HG03469 (cell line): ENCODE data around the gene CPE.

Experiments used
- ATAC-seq: cut with Tn5 transposase; IDR thresholded peaks from one replicate; pipeline ENCODE4 v1.9.1; 2021; ENCODE audit warnings: mild to moderate bottlenecking, moderate library complexity, moderate number of reproducible peaks; ENCODE audit not compliant: unreplicated experiment

CPE gene

DNA sequence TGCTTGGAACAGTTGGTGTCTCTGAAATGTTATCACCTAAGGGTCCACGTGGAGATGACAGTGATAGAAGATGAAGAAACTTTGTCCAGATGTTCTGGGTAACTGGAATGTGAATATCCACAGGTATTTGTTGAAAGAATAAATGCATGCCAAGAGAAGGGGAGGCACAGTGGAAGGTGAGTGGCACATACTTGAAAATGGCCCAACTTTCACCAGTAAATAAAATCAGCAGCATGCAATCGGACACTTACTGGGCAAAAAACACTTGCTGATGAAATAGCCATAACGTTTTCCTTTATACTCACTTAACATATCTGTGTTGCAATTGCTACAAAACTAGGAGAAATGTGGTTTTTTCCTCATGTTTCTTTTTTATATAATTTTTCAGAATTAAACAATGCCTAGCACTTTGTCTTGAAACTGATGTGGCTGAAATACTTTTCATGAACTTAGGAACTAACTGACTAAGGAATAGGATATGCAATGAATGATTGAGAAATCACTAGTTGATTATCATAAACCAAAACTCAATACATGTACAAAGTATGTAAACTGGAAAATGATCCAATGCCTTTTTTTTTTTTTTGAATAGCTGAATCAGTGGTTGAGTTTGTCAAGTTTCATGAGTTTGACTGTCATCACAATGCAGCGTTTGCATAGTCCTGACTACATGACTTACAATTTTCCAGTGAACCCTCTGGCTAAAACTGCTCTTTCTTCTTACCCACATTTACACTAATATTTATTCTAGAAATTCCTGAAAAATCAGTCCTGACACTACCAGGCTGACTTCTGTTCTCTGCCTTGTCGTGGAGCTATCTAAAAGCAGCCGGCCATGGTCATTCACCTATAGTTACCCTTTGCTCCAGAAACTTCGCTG lies 127.4 kb downstream of the CPE start:
- ATAC-seq, result no peak

DNA sequence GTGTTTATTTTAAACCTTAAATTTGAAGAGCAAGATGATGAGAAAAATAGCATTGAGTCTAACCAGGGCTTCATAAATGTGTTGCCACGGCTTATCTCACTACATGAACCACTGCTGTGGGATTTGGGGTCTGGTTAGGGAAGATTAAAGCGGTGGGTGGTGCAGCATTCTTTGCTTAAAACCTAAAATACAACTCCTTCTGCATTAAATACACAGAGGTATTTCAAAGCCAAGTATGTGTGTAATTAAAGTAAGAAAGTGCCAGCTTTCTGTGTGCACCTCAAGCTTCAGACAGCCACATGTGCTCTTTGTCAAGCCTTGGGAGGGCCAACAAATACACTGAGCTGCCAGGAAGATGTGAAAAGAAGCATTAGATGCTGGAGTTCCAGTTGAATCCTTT lies 128.0 kb downstream of the CPE start:
- ATAC-seq, result no peak

DNA sequence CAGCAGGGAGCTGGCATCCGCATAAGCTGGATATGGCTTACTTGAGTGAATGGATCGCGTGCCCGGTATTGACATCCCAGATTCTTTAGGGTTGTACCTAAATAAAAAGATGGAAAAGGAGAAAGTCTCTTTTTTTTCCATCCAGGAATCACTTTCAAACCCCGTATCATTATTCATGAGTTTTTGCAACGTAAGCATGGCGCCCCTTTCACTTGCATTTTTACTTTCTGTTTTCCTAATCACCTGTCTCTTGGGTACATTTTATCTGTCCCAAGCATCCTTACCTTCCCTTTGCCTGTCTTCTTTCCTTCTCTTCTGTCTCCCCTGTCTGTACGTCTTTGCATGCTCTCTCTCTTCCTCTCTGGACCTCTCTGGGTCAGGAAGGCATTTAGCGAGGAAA lies 128.6 kb downstream of the CPE start:
- no peak for ATAC-seq

DNA sequence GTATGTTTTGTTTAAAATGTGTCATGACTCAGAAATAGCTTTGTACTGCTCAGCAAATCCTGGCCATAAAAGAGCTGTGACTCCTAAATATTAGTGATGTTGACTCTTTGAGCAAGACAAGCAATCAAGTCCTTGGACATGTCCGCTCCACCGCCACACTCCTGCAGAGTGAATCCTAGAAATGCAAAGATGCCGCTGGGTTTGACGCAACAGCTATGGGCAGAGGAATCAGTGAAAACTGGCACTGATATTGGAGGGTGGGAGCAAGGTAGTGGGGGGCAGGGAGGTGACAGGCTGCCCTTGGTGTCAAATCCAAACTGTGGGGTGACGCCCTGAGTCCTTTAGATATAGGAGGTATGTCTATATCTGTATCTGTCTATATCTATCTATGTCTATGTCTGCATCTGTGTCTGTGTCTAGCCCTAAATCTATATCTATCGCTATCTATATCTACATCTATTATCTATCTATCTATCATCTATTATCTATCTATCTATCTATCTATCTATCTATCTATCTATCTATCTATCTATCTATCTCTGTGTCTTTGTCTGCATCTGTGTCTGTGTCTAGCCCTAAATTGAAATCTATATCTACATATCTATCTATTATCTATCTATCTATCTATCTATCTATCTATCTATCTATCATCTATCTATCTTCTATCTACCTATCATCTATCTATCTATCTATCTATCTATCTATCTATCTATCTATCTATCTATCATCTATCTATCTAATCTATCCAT lies 129.7 kb downstream of the CPE start:
- ATAC-seq, result no peak

DNA sequence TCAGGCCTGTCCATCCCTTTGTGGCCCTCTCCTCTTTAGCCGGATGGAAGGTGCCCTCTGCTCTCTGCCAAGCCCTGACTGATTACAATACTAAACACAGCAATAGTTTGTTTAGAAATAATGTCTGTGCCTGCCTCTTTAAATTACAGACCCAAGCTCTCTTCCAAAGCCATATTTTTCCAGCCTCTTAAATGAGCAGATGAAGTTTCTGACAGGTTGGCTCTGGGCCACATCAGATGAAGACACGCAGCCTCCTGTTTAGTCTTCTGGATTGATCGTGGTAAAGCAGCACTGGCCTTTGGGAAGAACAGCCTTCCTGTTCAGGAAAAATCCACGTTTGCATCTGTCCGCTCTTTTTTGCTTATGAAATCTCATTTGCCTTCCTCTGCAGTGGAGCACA lies 133.6 kb downstream of the CPE start:
- ATAC-seq, result no peak

DNA sequence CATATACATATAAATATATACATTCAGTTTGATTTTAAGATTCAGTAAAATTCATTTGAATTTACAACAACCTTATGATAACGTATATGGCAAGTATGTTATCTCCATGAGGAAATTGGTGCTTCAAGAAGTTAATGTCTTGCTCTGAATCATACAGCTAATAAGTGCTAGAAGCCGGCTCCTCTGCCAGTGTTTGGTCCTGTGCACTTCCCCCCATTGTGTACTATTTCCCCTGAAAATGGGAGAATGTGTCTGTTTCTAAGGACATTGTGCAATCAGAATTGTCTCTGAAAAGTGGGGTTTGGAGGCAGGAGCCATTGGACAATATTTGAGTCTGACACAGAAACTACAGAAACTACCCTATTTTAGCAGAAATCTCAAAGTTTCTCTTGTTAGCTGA lies 135.9 kb downstream of the CPE start:
- no peak for ATAC-seq

DNA sequence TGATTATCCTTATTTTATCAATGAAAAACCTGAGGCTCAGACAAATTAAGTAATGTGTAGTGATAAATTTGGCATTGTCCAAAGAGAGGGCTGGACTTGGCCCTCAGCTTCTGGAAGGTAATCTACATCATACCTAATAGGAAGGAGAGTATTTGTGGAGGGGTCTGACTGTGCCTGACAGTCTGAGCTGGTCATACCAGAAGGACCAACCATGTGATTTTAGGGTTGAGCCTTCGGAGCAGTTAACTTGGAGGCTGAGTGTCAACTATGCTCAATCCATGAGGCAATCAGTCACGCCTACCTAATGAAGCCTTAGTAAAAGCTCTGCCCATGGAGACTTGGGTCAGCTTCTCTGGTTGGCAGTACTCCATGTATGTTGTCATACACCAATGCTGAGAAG lies 136.4 kb downstream of the CPE start:
- no peak for ATAC-seq

DNA sequence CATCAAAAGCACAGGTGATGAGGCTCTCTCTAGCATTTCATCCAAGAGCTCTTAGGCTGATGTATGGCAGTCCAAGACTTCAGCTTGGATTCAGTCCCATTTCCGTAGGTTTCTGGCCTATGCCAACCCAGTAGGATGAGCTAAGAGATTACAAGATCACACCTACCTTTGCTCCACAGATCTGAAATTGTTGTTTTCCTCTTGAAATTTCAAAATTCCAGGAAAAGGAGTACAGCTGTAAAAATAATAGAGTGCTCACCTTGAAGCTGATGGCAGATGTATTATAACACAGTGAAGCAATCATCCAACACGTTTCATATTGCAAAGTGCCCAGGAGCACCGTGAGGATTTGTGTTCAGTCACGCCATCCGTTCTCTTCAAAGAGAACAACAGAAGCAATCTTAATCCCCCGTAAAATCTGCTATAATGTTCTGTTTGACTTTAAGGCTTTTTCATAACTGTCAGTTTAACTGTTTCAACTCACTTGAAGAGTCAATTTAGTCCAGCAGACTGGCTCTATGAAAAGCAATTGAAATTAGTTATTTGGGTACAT lies 137.5 kb downstream of the CPE start:
- ATAC-seq, result no peak

DNA sequence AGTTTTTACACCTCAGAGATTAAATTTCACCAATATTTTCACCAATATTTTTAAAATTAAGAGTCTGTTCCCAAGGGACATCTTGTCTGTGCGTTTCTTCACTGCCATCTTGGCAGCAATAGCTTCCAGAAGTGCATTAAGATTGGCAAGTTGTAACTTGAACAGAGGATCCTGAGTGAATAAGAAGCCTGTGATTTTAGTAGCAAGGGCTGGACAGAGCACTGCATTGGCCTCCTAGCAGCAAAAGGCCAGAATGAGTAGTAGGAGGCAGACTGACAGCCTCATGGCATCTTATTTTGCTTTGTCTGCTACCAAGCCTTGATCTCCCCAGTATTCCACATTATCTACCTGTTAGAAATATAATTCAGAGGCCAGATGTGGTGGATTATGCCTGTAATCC lies 138.4 kb downstream of the CPE start:
- no peak for ATAC-seq

DNA sequence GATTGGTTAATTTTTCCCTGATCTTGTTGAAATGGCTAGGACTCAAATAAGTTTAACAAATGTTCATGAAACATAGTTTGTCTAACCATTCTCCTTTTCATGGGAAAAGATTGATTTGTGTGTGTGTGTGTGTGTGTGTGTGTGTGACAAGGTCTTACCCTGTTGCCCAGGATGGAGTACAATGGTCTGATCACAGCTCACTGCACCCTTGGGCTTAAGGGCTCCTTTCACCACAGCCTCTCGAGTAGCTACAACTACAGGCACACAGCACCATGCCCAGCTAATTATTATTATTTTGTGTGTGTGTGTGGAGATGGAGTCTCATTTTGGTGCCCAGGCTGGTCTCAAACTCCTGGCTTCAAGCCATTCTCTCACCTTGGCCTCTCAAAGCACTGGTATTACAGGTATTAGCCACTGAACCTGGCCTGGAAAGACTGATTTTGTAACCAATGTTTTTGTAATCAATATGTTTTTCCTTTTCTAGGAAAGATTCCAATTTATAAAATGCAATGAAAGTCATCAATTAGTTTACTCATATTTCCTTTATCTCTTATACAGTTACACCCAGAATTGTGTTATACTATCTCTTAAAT lies 139.3 kb downstream of the CPE start:
- no peak for ATAC-seq

DNA sequence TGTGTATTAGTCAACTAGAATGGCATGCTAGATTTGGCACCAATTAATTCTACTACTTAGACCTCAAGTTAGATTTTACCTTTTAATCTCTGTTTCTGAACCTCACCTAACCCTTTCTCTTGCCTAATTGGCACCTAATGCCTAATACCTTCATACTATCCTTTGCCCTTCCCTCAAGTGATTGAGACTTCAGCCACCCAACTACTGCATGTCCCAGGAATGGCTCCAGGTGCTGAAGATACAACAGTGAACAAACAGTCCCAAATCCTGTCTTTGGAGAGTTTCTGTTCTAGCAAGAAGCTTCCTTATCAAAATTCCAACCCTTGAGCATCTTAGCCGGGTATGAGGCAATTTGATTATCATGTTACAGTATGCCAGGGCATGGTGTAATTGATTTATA lies 139.9 kb downstream of the CPE start:
- ATAC-seq, result no peak

DNA sequence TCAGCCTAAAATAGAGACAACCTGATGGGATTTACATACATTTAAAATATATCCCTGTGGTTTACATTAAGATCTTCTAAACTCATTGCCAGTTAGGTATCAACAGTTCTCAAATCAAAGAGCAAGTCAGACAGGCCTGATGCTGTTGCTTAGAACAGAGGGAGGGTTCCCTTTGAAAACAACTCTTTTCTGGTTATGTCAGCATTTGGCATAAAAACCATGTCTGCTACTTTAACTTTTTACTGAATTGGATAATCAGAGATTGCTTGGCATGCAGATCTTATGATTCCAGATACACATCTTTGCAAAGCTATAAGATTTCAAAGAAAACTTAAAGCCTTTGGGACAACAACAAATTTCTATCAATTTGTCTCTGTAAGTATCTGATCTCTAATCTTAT lies 140.8 kb downstream of the CPE start:
- no peak for ATAC-seq

DNA sequence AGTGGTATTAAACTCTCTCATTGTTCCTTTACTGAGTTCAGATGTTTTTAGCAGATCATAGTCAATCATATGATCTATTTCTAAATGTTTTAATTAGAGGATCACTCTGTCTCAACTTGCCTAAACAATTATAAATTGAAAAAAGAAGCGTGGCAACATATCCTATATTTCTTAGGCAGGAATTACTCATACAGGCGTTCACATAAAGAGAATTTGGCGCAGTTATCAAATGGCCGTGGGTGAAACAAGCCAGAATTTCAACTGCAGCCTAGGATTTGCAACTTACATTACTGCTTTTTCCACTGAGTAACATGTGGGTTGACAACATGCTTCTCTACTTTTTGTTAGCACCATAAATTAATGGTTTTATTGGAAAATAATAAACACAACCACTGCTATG lies 141.3 kb downstream of the CPE start:
- no peak for ATAC-seq

DNA sequence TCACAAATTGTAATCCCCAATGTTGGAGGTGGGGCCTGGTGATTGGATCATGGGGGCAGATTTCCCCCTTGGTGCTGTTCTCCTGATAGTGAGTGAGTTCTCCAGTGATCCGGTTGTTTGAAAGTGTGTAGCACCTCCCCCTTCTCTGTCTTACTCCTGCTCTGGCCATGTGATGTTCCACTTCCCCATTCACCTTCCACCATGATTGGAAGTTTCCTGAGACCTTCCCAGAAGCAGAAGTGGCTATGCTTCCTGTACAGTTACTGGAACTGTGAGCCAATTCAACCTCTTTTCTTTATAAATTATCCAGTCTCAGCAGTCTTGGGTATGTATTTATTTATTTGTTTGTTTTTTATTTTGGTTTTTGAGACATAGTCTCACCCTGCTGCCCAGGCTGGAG lies 143.2 kb downstream of the CPE start:
- ATAC-seq, result no peak

DNA sequence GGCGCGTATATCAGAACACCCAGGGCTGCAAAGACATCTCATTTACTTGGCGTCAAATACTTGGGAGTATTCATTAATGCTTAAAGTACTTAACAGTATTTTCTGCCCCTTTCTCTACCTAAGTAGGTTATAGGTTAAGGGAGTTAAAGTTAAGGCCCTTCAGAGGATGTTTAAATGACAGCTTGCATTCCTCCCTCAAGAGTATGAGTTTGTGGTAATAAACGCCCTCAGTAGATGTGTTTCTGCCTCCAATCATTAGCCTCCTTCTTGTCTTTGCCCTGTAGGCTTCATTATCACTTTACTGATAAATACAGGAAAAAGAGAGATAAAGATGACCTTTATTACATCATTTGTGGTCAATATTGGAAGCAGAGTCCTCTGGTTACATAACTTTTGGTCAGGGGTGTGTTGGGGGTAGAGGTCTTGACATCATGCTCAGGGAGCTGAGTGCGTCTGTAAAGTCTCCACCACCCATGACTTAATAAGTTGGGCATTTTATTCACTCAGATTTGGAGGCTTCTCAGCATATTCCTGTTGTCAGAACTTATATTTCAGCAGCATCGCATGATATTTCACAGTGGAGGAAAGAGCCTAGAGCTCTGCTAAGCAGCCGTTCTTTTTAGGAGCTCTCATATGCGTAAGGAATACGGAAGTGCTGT lies 145.9 kb downstream of the CPE start:
- no peak for ATAC-seq

DNA sequence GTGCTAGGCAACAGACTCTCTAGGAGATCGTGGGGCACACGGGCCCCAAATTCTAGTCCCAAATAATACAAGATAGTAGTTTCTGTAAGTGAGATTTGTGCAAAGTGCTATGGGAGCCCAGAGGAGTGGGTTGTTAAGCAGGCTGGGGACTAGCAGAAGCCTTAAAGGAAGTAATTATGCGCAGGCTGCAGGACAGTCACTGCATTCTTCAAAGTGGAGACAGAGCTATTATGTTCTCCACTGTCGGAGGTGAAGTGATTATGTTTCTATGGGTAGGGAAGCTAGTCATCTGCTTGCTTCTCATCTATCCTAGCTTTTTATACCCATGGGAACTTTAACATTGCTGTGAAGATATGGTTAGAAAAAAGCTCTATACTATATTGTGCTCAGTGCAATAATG lies 154.2 kb downstream of the CPE start:
- no peak for ATAC-seq

DNA sequence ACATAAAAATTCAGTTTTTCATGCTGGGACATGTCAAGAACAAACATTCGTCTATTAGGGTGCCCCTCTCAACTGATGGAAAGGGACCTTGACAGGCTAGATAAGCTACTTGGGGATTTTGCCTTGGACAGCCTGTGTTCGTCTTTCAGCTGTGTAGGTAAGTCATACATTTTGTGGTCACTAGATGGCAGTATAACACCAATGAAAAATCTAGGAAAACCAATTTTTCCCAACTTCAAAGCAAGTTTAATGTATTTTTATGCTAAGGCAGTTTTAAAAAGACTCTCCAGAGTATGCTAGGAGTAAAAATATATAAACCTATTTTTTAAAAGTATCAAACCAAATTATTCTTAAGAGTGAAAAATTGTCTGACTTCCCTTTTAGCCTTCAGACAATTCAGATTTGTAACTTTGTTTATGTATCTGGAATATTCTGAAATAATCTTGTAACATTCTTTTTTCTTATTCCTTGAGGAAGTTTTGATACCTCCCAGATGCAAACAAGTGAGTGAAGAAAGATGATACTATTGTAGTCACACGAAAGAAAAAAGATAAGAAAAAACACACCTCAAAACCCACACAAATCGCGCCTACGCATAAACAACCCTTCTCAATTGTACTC lies 158.3 kb downstream of the CPE start:
- peak; percentile 46 for ATAC-seq

DNA sequence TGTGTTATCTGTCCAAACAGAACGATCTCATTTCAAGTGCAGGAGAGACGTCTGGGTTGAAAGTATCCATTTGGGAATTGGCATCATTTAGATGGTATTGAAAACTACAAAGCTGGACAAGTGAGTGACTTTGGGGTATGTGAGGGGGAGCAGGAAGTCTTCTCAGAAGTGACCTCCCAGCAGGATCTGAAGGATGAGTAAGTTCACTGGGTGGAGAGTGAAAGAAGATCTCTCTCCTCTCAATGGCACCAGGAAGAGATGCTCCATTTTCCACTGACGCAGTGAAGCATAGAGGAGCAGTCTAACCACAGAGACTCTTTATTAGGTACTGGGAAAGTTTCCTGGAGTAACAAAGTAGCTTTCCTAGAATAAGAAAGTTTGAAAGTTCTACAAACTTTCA lies 161.0 kb downstream of the CPE start:
- no peak for ATAC-seq

DNA sequence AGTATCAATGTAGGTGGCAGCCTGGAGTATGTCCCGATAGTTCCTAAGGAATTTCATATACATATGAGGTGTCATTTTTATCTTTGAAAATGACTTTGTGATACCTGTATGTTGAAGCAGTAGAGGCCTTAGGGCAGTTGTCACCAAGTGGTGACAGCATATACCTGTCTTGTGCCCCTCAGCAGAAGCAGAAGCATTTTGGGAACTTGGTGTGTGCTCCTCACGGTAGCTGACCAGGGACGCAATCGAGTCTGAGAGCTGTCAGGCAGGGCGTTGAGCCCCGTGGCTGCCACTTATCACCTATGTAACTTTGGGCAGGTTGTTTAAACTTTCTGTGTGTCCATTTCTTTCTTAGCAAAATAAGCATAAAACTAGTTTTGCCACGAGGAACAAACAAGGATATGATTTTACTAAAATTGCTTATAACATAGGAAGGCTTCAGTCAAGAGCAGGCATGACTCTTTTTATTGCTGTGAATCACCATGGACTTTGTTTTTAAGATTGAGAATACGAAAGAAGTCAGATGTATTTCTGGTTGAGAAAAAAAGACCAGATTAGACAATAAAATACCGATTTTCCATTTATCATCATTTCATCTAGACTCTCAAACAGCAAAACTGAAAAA lies 161.5 kb downstream of the CPE start:
- no peak for ATAC-seq

DNA sequence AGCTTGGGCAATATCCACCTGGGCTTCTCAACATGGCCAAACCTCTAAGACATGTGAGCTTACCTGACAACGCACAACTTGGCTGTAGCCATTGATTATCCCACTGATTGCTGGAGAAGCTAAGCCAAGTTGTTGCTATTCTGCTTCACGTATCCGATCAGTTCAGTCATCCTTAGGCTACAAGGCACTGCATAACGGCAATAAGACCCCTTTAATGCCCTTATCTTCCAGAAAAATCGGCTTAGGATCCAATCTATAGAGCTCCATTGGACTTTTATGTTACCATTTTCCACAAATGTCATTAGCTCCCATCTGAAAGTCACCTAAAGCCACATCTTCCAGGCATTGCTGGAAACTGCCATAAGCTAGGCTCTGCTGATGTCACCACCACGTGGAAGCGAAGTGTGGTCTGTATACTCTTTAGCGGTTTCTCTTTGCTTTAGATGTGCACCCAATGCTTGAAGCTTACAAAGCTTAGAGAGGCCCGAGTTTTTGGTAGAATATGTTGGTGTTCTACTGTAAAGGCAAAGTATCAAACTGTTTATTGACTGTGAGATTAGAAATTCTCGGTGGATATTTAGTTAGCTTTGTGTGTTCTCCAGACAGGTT lies 163.1 kb downstream of the CPE start:
- no peak for ATAC-seq
